Fibroblast of peridontal ligament (primary cell): Measurements from ENCODE around the gene PGM5.
"Not testable (repeated sequence)": the region's sequence is repeated elsewhere in the genome, so short reads cannot be mapped to it uniquely, and the experiment has no call there.

Source experiments
- DNase-seq: peaks from one replicate; pipeline ENCODE4 v3.0.0-alpha.2; 2010; ENCODE audit errors: extremely low read depth

The PGM5 gene

GRCh38 chr9:68377723-68378122 is 21.3 kb downstream of the PGM5 start:
- DNase-seq = peak; percentile 38

GRCh38 chr9:68383894-68384293 is 27.5 kb downstream of the PGM5 start:
- DNase-seq = not testable (repeated sequence)

GRCh38 chr9:68389558-68389957 is 33.1 kb downstream of the PGM5 start:
- not testable (repeated sequence) for DNase-seq

- DNase-seq = not testable (repeated sequence)
Observed at GRCh38 chr9:68390737-68391136, 34.3 kb downstream of the PGM5 start.

GRCh38 chr9:68396411-68397094 is 40.1 kb downstream of the PGM5 start:
- DNase-seq = not testable (repeated sequence)

GRCh38 chr9:68397095-68397423 is 40.6 kb downstream of the PGM5 start:
- peak; percentile 74 for DNase-seq

- DNase-seq = not testable (repeated sequence)
Observed at GRCh38 chr9:68397796-68398195, 41.4 kb downstream of the PGM5 start.

GRCh38 chr9:68398324-68398723 is 41.9 kb downstream of the PGM5 start:
- DNase-seq = not testable (repeated sequence)

- DNase-seq = not testable (repeated sequence)
Observed at GRCh38 chr9:68404421-68405185, 48.2 kb downstream of the PGM5 start.

GRCh38 chr9:68411865-68412264 is 55.5 kb downstream of the PGM5 start:
- not testable (repeated sequence) for DNase-seq

- DNase-seq = not testable (repeated sequence)
Observed at GRCh38 chr9:68412754-68413153, 56.3 kb downstream of the PGM5 start.

GRCh38 chr9:68415065-68415464 is 58.7 kb downstream of the PGM5 start:
- DNase-seq = not testable (repeated sequence)

GRCh38 chr9:68416936-68417564 is 60.6 kb downstream of the PGM5 start:
- no peak for DNase-seq

GRCh38 chr9:68417762-68418161 is 61.4 kb downstream of the PGM5 start:
- no peak for DNase-seq

GRCh38 chr9:68418259-68418845 is 61.9 kb downstream of the PGM5 start:
- no peak for DNase-seq

GRCh38 chr9:68419901-68420300 is 63.5 kb downstream of the PGM5 start:
- DNase-seq = no peak

GRCh38 chr9:68426755-68427154 is 70.3 kb downstream of the PGM5 start:
- DNase-seq = no peak

- DNase-seq = peak; percentile 31
Observed at GRCh38 chr9:68427216-68427977, 71.0 kb downstream of the PGM5 start.

GRCh38 chr9:68428481-68428880 is 72.1 kb downstream of the PGM5 start:
- peak; percentile 41 for DNase-seq

- DNase-seq = no peak
Observed at GRCh38 chr9:68429631-68430030, 73.2 kb downstream of the PGM5 start.

- no peak for DNase-seq
Observed at GRCh38 chr9:68431307-68431706, 74.9 kb downstream of the PGM5 start.
